MM.1S (cell line): ENCODE measurements around the gene EOLA1.
"Not testable (repeated sequence)": the region's sequence is repeated elsewhere in the genome, so short reads cannot be mapped to it uniquely, and the experiment has no call there.

ENCODE experiments used
- CTCF ChIP-seq: fragments of 300-600 bp; sonication (generic); IDR thresholded peaks from 2 replicates; pipeline ENCODE4 v1.5.1; 2016; ENCODE audit warnings: antibody characterized with exemption, low read length, mixed read lengths
- EZH2 ChIP-seq: fragments of 300-600 bp; sonication (generic); optimal IDR thresholded peaks from 2 replicates; pipeline ENCODE3; 2017; ENCODE audit warnings: low read depth, mild to moderate bottlenecking, antibody characterized with exemption, low read length, mixed read lengths

GRCh38 chrX:149534926-149535602 lies 5.7 kb upstream of the EOLA1 start:
- not testable (repeated sequence) for TF ChIP-seq EZH2, CTCF
